MCF 10A (cell line): ENCODE data around the gene CPHXL2. TPM values are rescaled to one million over a fixed set of nuclear protein-coding genes. Genes with fewer than 3 reads are reported as not detected.

ENCODE experiments used
- BruUV-seq: library from RNA; stranded (reverse); fragments of 400-500 nt; replicated peaks from 2 replicates; lab custom pipeline; 2021; lab: Mats Ljungman, UMichigan
- CTCF ChIA-PET: fragments of 300-600 bp; sonication (Branson Sonifier 250); formaldehyde crosslinking; extraction: SDS; loops from one replicate; lab custom pipeline; 2021; ENCODE audit warnings: antibody characterized with exemption, inconsistent platforms; lab: Yijun Ruan, JAX
- POLR2A ChIA-PET: fragments of 300-600, 350-650 bp; sonication (Branson Sonifier 250); formaldehyde crosslinking; extraction: SDS; loops from one replicate; lab custom pipeline; 2020; ENCODE audit warnings: antibody characterized with exemption, inconsistent platforms; lab: Yijun Ruan, JAX
- DNase-seq: peaks from one replicate; pipeline ENCODE4 v3.0.0-alpha.2; 2018; ENCODE audit not compliant: unreplicated experiment
- H3K27ac Mint-ChIP-seq: one replicate; pipeline ENCODE4 v1.8.0; 2022; ENCODE audit warnings: mild to moderate bottlenecking, low read depth, mixed read lengths; ENCODE audit not compliant: unreplicated experiment
- H3K27me3 Mint-ChIP-seq: one replicate; pipeline ENCODE4 v1.8.0; 2022; ENCODE audit warnings: mixed read lengths; ENCODE audit not compliant: insufficient read depth, unreplicated experiment
- H3K36me3 Mint-ChIP-seq: one replicate; pipeline ENCODE4 v1.8.0; 2022; ENCODE audit warnings: mild to moderate bottlenecking, moderate library complexity, mixed read lengths; ENCODE audit not compliant: insufficient read depth, unreplicated experiment
- H3K4me1 Mint-ChIP-seq: one replicate; pipeline ENCODE4 v1.8.0; 2022; ENCODE audit warnings: mixed read lengths; ENCODE audit not compliant: insufficient read depth, unreplicated experiment
- H3K4me3 Mint-ChIP-seq: one replicate; pipeline ENCODE4 v1.8.0; 2022; ENCODE audit warnings: mild to moderate bottlenecking, moderate library complexity, mixed read lengths; ENCODE audit not compliant: unreplicated experiment
- H3K9me3 Mint-ChIP-seq: one replicate; pipeline ENCODE4 v1.8.0; 2022; ENCODE audit warnings: mixed read lengths; ENCODE audit not compliant: unreplicated experiment
- intact Hi-C: fragments of 100-400 bp; cut with micrococcal nuclease; formaldehyde crosslinking; loops from 2 replicates; pipeline ENCODE4 v1.14.1; 2022
- total RNA-seq: library from RNA; stranded (reverse); gene quantifications from 2 replicates; pipeline ENCODE4 v1.2.3, GENCODE V29; 2022
- TF ChIP-seq, protein P1 (sequence below): fragments of 200-600 bp; IDR thresholded peaks from one replicate; pipeline ENCODE4 v1.8.0; 2022; ENCODE audit warnings: antibody characterized with exemption, mild to moderate bottlenecking; ENCODE audit not compliant: unreplicated experiment

Gene CPHXL2
- total RNA-seq, 1 experiment from 2014 or later = not detected

DNA sequence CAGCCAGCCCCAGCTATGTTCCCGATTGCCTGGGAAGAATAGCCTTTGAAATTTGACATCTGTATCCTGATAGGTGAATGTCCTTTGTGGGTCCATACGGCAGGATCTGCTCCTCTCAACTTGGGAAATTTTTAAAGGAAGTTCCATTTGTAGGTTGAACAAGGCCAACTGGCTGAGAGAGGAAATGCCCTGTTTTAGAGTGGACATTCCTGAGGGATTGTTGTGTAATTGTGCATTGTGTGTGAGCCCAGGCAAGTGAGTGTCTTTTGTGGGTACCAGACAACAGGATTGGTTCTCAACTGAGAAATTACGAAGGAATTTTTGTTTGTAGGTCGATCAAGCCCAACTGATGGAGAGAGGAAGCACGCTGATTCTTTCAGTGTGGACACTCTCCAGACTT is 2.6 kb upstream of the CPHXL2 start:
- BruUV-seq = no TSS peak
- intact Hi-C loops = no loop called here
- Mint-ChIP-seq H3K27ac (no peak overlapping the region), H3K27me3 (no peaks in the 10 kb centered on the region), H3K4me3 (no peak overlapping the region), H3K4me1 (no peaks in the 10 kb centered on the region), H3K36me3 (no peaks in the 10 kb centered on the region), H3K9me3 (peaks cover 13% of the 10 kb centered on the region)
- POLR2A ChIA-PET = no interaction called here
- CTCF ChIA-PET = no interaction called here
- no peak for DNase-seq
- TF ChIP-seq, protein P1, sequence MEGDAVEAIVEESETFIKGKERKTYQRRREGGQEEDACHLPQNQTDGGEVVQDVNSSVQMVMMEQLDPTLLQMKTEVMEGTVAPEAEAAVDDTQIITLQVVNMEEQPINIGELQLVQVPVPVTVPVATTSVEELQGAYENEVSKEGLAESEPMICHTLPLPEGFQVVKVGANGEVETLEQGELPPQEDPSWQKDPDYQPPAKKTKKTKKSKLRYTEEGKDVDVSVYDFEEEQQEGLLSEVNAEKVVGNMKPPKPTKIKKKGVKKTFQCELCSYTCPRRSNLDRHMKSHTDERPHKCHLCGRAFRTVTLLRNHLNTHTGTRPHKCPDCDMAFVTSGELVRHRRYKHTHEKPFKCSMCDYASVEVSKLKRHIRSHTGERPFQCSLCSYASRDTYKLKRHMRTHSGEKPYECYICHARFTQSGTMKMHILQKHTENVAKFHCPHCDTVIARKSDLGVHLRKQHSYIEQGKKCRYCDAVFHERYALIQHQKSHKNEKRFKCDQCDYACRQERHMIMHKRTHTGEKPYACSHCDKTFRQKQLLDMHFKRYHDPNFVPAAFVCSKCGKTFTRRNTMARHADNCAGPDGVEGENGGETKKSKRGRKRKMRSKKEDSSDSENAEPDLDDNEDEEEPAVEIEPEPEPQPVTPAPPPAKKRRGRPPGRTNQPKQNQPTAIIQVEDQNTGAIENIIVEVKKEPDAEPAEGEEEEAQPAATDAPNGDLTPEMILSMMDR = no peak

DNA sequence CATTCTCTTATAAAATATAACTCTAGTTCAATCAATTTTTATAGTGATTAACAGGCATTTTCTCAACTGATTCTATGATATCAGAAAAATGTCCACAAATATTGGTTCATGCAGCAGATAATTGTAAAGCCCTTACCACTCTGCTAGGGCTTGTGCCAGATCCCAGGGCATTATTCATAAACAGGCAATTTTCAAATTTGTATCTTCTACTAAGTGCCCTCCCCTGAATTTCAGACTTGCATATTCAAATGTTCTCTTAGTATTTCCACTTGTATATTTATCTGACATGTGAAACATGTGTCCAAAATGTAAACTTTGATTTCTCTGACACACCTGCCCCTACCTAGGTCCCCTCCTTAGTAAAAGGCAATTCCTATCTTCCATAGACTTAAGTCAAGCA is 9.3 kb downstream of the CPHXL2 start:
- POLR2A ChIA-PET = no interaction called here
- Mint-ChIP-seq H3K36me3 (no peaks in the 10 kb centered on the region), H3K9me3 (no peaks in the 10 kb centered on the region), H3K27ac (no peak overlapping the region), H3K27me3 (no peaks in the 10 kb centered on the region), H3K4me3 (no peak overlapping the region), H3K4me1 (no peaks in the 10 kb centered on the region)
- intact Hi-C loops = no loop called here
- DNase-seq = no peak
- CTCF ChIA-PET = no interaction called here
- BruUV-seq = no TSS peak
- TF ChIP-seq, protein P1 = no peak

DNA sequence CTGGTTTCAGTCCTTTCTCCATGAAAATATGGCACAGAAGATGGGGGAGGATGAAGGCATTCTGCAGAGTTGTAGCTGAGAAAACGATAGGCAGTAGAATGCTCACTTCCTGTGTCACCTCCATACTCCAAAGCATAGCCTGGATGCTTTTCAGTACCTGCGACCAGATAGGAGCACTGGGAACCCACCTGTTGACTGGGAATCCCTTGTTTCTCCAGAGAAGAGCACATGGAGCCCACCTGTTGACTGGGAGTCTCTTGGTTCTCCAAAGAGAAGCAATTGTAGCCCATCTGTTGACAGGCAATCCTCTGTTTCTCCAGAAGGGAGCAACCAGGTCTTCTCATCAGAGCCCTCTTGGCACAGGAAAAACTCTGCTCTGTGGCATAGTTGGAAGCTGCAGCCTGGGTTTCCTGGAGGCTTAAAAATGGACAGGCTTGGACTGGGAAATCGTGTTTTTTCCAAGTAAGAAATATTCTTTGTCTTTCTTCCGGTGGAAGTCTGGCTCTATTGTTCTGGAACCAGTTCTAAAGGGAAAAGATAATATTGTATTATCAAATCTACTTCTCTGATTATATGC is 16.0 kb downstream of the CPHXL2 start:
- H3K27me3 Mint-ChIP-seq = no peaks in the 10 kb centered on the region
- TF ChIP-seq, protein P1 = no peak
- intact Hi-C loops = no loop called here
- ChIA-PET POLR2A (interaction anchor here (3.4 kb wide), 1 partner anchor 12 kb away, joined by 16 read pairs; the partner anchor contains the start of genes KARS1 and TERF2IP), CTCF (no interaction called here)
- BruUV-seq = no TSS peak
- no peak for DNase-seq
- peaks cover 40% of the 10 kb centered on the region for H3K36me3 Mint-ChIP-seq
- H3K9me3 Mint-ChIP-seq = no peaks in the 10 kb centered on the region
- no peak overlapping the region for H3K4me3 Mint-ChIP-seq
- H3K27ac Mint-ChIP-seq = no peak overlapping the region
- H3K4me1 Mint-ChIP-seq = peaks cover 8% of the 10 kb centered on the region

DNA sequence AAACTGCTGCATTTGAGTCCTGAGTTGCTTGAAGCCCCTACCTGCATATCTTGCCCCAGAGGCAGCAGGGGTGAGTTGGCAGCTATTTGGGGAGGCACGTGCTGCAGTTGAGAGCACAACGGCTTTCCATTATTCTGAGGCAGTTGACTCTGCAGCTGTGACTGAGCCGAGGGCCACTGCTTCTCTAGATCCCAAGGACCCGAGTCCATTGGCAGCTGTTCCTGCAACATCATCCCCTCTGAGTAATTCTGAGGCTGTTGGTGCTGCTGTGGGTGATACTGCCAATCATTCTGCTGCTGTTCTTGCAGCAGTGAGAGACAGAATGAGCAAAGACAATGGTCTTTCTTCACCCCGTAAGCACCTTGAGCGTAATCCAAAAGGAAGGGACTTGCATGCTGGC is 16.5 kb downstream of the CPHXL2 start:
- BruUV-seq = no TSS peak
- no peak for DNase-seq
- no peak overlapping the region for H3K4me3 Mint-ChIP-seq
- ChIA-PET CTCF (interaction anchor here (0.7 to 1.2 kb wide), 3 partner anchors 86 to 110 kb away, joined by 3 read pairs; no protein-coding TSS in a partner anchor), POLR2A (interaction anchor here (3.4 kb wide), 1 partner anchor 12 kb away, joined by 16 read pairs; the partner anchor contains the start of genes KARS1 and TERF2IP)
- H3K36me3 Mint-ChIP-seq = peaks cover 45% of the 10 kb centered on the region
- TF ChIP-seq, protein P1 = no peak
- no peaks in the 10 kb centered on the region for H3K27me3 Mint-ChIP-seq
- H3K4me1 Mint-ChIP-seq = peaks cover 9% of the 10 kb centered on the region
- intact Hi-C loops = no loop called here
- H3K27ac Mint-ChIP-seq = no peak overlapping the region
- no peaks in the 10 kb centered on the region for H3K9me3 Mint-ChIP-seq
